ENCODE data around the gene LPCAT1.

GRCh38 chr5:1493941-1494340, 29.8 kb downstream of the LPCAT1 start:
- TF ChIP-seq POLR2A (IDR thresholded peaks at IDR 0.05; ENCODE audit: low read length) (no peak), GATA1 (IDR thresholded peaks at IDR 0.05; ENCODE audit: low read depth, low read length) (no peak)
